ENCODE results near the gene RIOX2.

The RIOX2 gene

GRCh38 chr3:97901313-97902248 is 70.7 kb downstream of the RIOX2 start:
- DNase-seq: no peak

DNA sequence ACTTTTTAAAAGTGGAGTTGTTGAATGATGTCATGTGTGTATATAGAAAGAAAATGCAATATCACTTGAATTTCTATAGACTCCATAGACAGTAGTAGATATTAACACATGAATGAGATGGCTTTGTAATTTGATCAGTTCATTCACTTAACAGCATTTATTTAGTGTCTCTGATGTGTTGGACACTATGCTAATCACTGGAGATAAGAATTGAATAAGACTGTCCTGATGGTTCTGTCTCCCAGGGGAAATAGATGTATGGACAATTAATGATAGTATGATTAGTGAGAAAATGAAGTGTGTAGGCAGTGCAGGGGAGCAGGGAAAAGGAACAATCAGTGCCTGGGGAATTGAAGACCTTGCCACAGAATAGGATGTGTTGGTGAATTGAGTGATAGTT is 72.9 kb downstream of the RIOX2 start:
- DNase-seq: no peak

DNA sequence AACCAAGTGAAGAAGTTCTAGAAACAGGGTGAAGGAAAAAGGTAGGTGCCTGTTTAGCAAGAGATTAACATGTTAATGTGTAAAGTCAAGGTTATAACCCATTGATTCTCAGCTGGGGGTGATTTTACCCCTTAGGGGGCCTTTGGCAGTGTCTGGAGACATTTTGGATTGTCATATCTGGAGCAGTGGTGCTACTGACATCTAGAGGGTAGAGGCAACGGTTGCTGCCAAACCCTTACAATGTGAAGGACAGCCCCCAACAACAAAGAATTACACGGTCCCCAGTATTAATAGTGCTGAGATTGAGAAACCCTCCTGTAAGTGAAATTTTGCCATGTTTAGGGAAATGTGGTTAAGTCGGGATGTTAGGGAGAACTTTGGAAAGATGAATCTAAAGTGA is 75.7 kb downstream of the RIOX2 start:
- DNase-seq: no peak

- DNase-seq: no peak
Observed at GRCh38 chr3:97896129-97896528, 76.1 kb downstream of the RIOX2 start.

- no peak for DNase-seq
Observed at GRCh38 chr3:97895216-97895615, 77.0 kb downstream of the RIOX2 start.

DNA sequence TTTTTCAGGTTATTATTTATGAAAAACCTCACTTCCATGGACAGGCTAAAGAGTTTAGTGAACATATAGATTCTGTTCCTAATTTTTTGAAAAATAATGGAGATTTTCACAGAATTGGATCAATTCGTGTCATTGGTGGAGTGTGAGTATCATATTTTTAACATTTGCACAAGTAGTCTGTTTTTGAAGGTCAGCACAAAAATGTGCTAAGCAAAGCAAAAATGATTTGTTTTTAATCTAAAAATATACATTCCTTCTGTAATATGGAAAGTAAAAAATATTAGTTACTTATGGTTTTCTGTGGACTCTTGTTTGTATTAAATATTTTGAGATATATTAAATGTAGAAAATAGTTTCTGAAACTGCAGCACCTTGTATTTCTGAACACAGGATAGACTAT is 79.4 kb downstream of the RIOX2 start:
- DNase-seq: no peak
